ENCODE measurements around the gene USP11.

USP11 gene

GRCh38 chrX:47232803-47233332 lies at the start of gene USP11:
TSS of gene USP11 (plus strand) at chrX:47233009. CDS start at chrX:47233044, 35 bp downstream.
- DNase-seq = peak; percentile 83

GRCh38 chrX:47184486-47184885 lies 48.3 kb upstream of the USP11 start:
- DNase-seq = no peak

- no peak for DNase-seq
These were observed 47.6 kb upstream of the USP11 start for GRCh38 chrX:47185241-47185640.

GRCh38 chrX:47186096-47186740 lies 46.6 kb upstream of the USP11 start:
- DNase-seq = no peak

GRCh38 chrX:47187106-47187677 lies 45.6 kb upstream of the USP11 start:
- no peak for DNase-seq

- peak; percentile 26 for DNase-seq
These were observed 42.9 kb upstream of the USP11 start for GRCh38 chrX:47189906-47190305.

GRCh38 chrX:47190445-47191269 lies 42.2 kb upstream of the USP11 start:
- peak; percentile 96 for DNase-seq

- peak; percentile 62 for DNase-seq
These were observed 41.5 kb upstream of the USP11 start for GRCh38 chrX:47191331-47191730.

GRCh38 chrX:47191806-47192401 lies 40.9 kb upstream of the USP11 start:
- peak; percentile 91 for DNase-seq

GRCh38 chrX:47193475-47194193 lies 39.2 kb upstream of the USP11 start, which contains the start of gene UBA1:
TSS of gene UBA1 (plus strand) at chrX:47193829. CDS start at chrX:47198803, 4,974 bp downstream.
- DNase-seq = peak; percentile 98

- DNase-seq = no peak
These were observed 38.5 kb upstream of the USP11 start for GRCh38 chrX:47194194-47194787.

GRCh38 chrX:47196098-47196497 lies 36.7 kb upstream of the USP11 start:
- no peak for DNase-seq

- no peak for DNase-seq
These were observed 35.3 kb upstream of the USP11 start for GRCh38 chrX:47197526-47197925.

GRCh38 chrX:47198026-47198686 lies 34.7 kb upstream of the USP11 start:
- no peak for DNase-seq

- no peak for DNase-seq
These were observed 34.1 kb upstream of the USP11 start for GRCh38 chrX:47198687-47199080.

- DNase-seq = no peak
These were observed 33.5 kb upstream of the USP11 start for GRCh38 chrX:47199286-47199685.

GRCh38 chrX:47200385-47201150 lies 32.2 kb upstream of the USP11 start:
- DNase-seq = peak; percentile 6

- no peak for DNase-seq
These were observed 31.4 kb upstream of the USP11 start for GRCh38 chrX:47201345-47201944.

GRCh38 chrX:47202316-47202715 lies 30.5 kb upstream of the USP11 start:
- no peak for DNase-seq

- DNase-seq = no peak
These were observed 29.9 kb upstream of the USP11 start for GRCh38 chrX:47202877-47203276.

Measured in NCI-H82 (cell line).